Superior temporal gyrus (tissue), 1 donor: Measurements from ENCODE around the gene NRP2.

Experiments
- DNase-seq: peaks from one replicate; pipeline ENCODE4 v3.0.0-alpha.2; 2016; ENCODE audit errors: extremely low spot score

The NRP2 gene

GRCh38 chr2:205658572-205658971 lies 23.7 kb upstream of the NRP2 start:
- DNase-seq = no peak

DNA sequence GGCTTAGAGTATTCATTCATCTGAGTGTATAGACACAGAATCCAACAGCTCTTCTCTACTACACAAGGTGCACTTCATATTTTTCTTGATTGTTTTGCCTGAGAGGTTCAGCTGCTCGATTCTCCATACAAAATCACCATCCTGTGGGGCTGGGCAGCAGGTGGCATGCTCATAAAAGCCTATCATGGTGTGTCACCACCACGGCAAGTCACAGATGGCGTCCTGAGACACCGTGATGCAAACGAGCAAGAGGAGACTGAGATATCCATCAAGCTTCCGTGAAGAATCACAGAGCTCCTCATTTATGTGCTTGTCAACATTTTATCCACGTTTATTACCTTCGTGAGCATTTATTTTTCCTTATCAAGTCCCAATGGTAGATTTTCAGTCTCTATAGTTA lies 22.4 kb upstream of the NRP2 start:
- DNase-seq = no peak

- DNase-seq = peak; percentile 59
Observed at GRCh38 chr2:205660521-205661124, 21.7 kb upstream of the NRP2 start.

- DNase-seq = no peak
Observed at GRCh38 chr2:205661281-205661680, 21.0 kb upstream of the NRP2 start.

DNA sequence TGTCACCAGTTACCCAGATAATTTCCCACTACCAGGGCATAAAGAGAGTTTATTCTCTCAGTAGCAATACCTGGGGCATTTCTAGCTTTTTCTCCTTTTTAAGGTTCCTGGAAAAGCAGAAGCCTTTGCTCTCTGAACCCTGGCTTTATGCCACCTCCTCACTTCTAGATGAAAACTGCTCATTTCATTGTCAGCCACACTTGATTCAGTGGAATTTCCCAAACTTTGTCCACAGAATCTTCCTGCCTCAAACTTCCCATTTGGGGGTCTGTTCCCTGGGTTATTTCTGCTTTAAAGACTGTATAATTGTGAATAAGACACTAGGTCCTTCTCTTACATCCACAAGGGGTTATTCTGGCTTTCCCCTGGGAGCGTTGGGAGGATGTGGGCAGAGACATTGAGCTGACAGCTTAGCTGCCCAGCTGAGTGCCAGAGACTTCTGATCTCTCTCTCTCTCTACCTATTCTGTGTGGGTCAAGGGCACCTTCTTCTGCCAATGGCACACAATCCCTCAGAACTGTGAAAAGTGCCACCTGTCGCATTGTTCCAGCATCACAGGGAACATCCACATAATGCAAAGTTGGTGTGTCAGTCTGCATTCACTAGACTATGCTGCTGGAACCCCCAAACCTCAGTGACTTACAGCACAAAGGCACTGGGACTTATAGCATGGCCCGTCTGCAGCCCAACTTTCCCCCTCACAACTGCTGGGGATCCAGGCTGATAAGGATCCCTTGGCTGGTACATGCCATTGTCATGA lies 19.9 kb upstream of the NRP2 start:
- DNase-seq = no peak

- no peak for DNase-seq
Observed at GRCh38 chr2:205665791-205666190, 16.5 kb upstream of the NRP2 start.

- no peak for DNase-seq
Observed at GRCh38 chr2:205670292-205670691, 12.0 kb upstream of the NRP2 start.

DNA sequence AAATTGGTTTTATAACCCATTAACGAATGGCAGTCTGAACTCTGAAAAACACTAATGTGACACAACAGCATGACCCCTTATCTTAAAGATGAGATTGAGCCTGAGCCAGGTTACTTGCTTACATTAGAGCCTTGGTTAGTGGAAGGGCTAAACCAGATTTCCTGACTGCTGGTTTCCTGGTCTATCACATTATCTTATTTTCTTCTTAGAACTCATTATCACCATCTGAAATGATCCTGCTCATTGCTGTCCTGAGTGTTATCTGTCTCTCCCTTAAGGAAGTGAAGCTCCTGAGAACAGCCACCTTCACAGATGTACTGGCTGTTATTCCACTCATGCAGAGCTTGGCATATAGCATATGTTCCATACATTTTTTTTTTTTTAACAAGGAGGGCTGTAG lies 9.0 kb upstream of the NRP2 start:
- no peak for DNase-seq

DNA sequence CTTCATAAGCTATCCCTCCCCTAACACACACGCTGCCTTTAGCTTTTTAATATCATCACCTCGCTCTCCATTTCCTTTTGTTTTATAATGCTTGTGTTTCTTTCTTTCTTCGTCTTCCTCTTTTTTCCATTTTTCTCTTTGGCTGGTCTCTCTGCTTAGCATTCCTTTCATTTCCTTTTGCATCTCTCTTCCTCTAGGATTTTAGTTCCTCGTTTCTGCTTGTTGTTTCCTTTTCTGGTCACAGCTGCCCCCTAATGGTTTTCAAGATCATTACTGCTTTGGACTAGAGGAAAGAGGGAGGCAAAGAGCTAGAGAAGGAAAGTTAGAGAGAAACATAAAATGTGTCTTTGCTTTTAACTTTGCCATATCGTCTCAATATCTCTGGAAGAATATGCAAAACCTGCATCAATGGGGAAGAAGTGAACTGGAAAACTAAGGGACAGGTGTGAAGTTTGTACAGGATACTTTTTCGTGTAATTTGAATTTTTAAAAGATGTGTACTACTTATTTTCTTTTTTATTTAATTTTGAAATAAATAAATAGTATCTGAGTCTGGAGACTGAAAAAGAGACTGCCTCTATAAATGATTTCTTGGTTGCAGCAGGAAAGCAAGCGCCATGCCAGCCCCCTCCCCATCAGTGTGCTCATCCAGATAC lies 6.3 kb upstream of the NRP2 start:
- peak; percentile 84 for DNase-seq

GRCh38 chr2:205678541-205679142 lies 3.7 kb upstream of the NRP2 start:
- DNase-seq = no peak

GRCh38 chr2:205679410-205680009 lies 2.8 kb upstream of the NRP2 start:
- no peak for DNase-seq

- DNase-seq = peak; percentile 84
Observed at GRCh38 chr2:205680067-205680466, 2.2 kb upstream of the NRP2 start.

DNA sequence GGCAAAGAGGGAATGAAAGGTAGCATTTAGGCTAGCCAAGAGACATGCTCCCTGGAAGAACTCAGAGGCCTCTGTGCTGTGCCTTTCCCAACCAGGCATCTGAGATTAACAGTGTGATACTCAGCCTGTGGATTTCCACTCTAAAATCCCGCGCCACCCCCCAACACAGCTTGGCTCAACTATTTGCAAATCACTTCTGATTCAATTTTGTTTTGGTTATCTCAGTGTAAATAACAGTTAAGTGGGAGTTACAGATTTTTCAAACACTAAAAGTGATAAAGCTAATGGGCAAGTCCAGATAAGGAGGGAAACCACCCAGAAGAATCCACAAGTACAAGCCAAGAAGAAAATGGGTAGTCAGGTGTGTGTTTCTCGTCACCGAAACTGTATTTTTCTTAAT lies 1.4 kb upstream of the NRP2 start:
- DNase-seq = no peak

GRCh38 chr2:205681401-205682238 lies 681 bp upstream of the NRP2 start:
- DNase-seq = no peak

- no peak for DNase-seq
Observed at GRCh38 chr2:205682971-205683501, 735 bp downstream of the NRP2 start.

DNA sequence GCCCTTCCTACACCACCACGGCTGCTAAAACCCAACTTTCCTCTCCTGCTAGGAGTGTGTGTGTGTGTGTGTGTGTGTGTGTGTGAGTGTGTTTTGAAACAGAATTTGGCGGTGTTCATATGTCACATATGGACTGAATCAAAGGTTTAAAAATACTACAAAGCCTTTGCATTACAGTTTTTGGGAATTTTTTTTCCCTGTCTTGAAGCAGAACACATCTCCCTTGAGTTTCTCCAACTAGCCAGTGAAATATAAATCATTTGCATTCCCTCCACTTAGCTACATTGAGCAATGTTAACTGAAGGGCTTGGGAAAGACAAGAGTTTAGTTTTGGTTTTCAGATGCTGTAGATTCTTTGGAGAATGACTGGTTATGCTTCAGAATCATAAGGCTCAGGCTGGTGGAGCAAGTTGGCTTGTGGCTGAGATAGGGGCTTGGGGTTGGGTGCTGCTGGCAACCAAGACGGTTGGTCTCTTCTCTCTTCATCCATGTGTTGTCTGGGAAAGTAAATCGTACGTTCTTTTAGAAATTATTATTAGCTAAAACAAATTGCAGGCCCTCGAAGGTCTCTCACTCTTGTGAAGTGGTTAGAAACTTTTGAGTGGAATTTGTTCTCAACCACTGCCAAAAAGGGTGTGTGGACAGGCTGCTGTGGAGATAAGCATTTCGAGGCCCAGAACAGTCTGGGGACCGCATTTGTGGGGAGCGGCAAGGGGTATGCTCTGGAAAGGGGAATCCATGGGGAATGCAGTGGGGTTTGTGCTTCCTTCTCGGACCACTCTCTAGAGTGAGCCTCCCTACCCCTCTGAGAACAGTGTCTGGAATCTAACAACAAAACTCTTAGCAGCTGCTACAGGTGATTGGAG lies 1.4 kb downstream of the NRP2 start:
- no peak for DNase-seq

- no peak for DNase-seq
Observed at GRCh38 chr2:205684871-205685313, 2.6 kb downstream of the NRP2 start.

DNA sequence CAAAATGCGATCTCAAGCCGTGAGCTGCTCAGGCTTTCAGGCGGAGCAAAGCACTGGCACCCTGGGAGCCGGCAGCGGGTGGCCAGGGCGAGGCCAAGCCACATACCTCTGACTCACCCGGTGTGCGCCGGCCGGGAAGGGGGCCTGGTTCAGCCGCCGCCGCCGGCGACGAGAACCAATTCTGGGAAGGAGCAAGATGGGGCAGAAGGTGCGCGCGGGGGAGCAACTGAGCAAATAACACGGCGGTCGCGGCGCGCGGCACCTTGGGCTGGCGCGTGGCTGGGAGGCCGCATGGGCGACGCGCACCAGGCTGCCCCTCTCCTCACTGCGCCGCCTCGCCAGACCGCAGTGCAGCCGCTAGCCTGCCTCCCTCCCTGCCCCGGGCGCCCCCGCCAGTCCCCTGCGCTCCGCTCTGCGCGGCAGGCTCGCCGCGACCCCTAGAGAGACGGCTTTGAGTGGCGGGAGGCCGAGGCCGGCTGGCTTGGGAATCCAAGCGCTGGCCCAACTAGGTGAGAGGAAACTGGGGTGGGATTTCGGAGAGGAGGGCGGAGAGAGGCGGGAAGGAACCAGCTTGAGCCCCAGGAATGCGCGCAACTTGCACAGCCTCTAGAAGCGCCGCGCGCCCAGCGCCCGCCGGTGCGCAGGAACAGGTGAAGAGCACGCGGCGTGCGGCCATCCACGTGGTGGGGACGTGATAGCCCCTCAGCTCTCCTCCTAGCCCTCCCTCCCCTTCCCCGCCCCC lies 3.2 kb downstream of the NRP2 start:
- no peak for DNase-seq

GRCh38 chr2:205686056-205686782 lies 3.9 kb downstream of the NRP2 start:
- no peak for DNase-seq
